GM23248 (cell line): ENCODE results near the gene UBE2F. TPM values are rescaled to one million over a fixed set of nuclear protein-coding genes. Genes with fewer than 3 reads are reported as not detected.
"Not testable (repeated sequence)": the region's sequence is repeated elsewhere in the genome, so short reads cannot be mapped to it uniquely, and the experiment has no call there.

Experiments
- DNase-seq: peaks from one replicate; pipeline ENCODE4 v3.0.0-alpha.2; 2015
- H2AFZ ChIP-seq: fragments of 200-600 bp; sonication (generic); 2 replicates; pipeline ENCODE4 v1.6.1; 2016; ENCODE audit warnings: antibody characterized with exemption
- H3F3A ChIP-seq: fragments of 200-600 bp; sonication (generic); 2 replicates; pipeline ENCODE4 v1.6.1; 2016; ENCODE audit warnings: mild to moderate bottlenecking, antibody characterized with exemption, mixed run types; ENCODE audit not compliant: insufficient read depth
- H3K27ac ChIP-seq: fragments of 200-600 bp; sonication (generic); 2 replicates; pipeline ENCODE4 v1.5.1; 2016; ENCODE audit warnings: mild to moderate bottlenecking
- H3K27me3 ChIP-seq: fragments of 200-600 bp; sonication (generic); replicated peaks from 2 replicates; pipeline ENCODE4 v1.6.1; 2016; ENCODE audit warnings: mild to moderate bottlenecking; ENCODE audit not compliant: insufficient read depth
- H3K36me3 ChIP-seq: fragments of 200-600 bp; sonication (generic); 2 replicates; pipeline ENCODE4 v1.6.1; 2016; ENCODE audit warnings: low read depth, mild to moderate bottlenecking
- H3K4me1 ChIP-seq: fragments of 200-600 bp; sonication (generic); 2 replicates; pipeline ENCODE4 v1.6.1; 2016; ENCODE audit warnings: mild to moderate bottlenecking; ENCODE audit not compliant: insufficient read depth
- H3K4me2 ChIP-seq: fragments of 200-600 bp; sonication (generic); one replicate; pipeline ENCODE4 v1.6.1; 2016; ENCODE audit warnings: mild to moderate bottlenecking; ENCODE audit not compliant: unreplicated experiment
- H3K4me3 ChIP-seq: fragments of 200-600 bp; sonication (generic); 2 replicates; pipeline ENCODE4 v1.5.1; 2016; ENCODE audit warnings: mild to moderate bottlenecking
- H3K79me2 ChIP-seq: fragments of 200-600 bp; sonication (generic); 2 replicates; pipeline ENCODE4 v1.6.1; 2016; ENCODE audit warnings: mild to moderate bottlenecking; ENCODE audit not compliant: insufficient read depth
- H3K9ac ChIP-seq: fragments of 200-600 bp; sonication (generic); 2 replicates; pipeline ENCODE4 v1.6.1; 2016; ENCODE audit warnings: mild to moderate bottlenecking
- H3K9me2 ChIP-seq: fragments of 200-600 bp; sonication (generic); 2 replicates; pipeline ENCODE4 v1.6.1; 2016; ENCODE audit warnings: mixed run types, mild to moderate bottlenecking, moderate library complexity; ENCODE audit not compliant: insufficient read depth
- H3K9me3 ChIP-seq: fragments of 200-600 bp; sonication (generic); one replicate; pipeline ENCODE4 v1.6.1; 2017; ENCODE audit warnings: low read depth
- H4K20me1 ChIP-seq: fragments of 200-600 bp; sonication (generic); 2 replicates; pipeline ENCODE4 v1.6.0; 2016; ENCODE audit not compliant: insufficient read depth
- EZH2 ChIP-seq: fragments of 200-600 bp; sonication (generic); IDR thresholded peaks from 2 replicates; pipeline ENCODE4 v1.6.1; 2018; ENCODE audit warnings: antibody characterized with exemption, mild to moderate bottlenecking; ENCODE audit not compliant: insufficient read depth, poor library complexity, severe bottlenecking
- EZH2phosphoT487 ChIP-seq: fragments of 200-600 bp; sonication (generic); IDR thresholded peaks from 2 replicates; pipeline ENCODE4 v1.6.1; 2018; ENCODE audit warnings: antibody characterized with exemption, moderate library complexity, mild to moderate bottlenecking, low read depth; ENCODE audit not compliant: insufficient read depth
- WGBS, 2 experiments: methylation state at CpG; one replicate each; pipeline ENCODE4 v1.1.6; 2015 to 2017; ENCODE audit warnings: low lambda C conversion rate in 2 of 2, low coverage in 1 of 2; ENCODE audit errors: missing lambda C conversion rate in 2 of 2; 5-methylcytosine and 5-hydroxymethylcytosine counted together
- in situ Hi-C: fragments of 300-500 bp; cut with MboI; formaldehyde crosslinking; loops from 2 replicates; pipeline ENCODE4 v1.15.0; 2020
- polyA plus RNA-seq: library from polyadenylated mRNA; unstranded; fragments of >200 nt; fragmentation: Nextera tagmentation; extraction: Ambion mirVana; gene quantifications from 2 replicates; pipeline ENCODE4 v1.2.1, GENCODE V29; 2016
- total RNA-seq: library from RNA; depleted of rRNA; stranded (reverse); fragments of >200 nt; shearing (Covaris generic); gene quantifications from 2 replicates; pipeline ENCODE4 v1.2.3, GENCODE V29; 2014

Gene UBE2F
- total and polyA plus RNA-seq, 2 experiments from 2014 or later, result 88.7 to 129 TPM

DNA sequence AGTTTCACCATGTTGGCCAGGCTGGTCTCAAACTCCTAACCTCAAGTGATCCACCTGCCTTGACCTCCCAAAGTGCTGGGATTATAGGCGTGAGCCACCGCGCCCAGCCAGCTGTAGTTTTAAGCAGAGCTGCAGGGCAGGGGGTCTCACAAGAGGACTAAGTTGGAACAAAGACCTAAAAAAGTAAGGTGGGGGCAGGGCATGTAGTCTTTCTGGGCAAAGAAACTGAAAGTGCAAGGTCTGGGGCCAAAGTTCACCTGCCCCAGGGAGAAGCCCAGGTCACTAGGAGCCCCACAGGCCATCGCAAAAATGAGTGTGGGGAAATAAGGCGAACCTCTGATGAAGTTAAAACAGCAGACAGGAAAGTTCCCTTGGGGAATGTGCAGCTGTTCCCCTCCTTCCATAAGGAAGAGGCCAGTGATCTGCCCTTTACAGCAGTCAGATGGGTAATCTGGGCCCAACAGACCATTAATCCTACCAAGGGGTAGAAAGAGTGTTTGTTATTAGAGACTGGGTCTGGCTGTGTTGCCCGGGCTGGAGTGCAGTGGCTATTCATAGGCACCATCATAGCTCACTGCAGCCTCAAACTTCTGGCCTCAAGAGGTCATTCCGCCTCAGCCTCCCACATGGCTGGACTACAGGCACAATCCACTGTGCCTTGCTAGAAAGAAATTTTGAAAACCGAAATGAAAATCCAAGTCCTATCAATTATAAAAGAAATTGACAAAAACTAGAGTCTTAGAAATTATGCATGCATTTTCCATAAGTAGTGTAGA, 96.8 kb downstream of the UBE2F start:
- no peaks in the 10 kb centered on the region for H4K20me1 ChIP-seq
- TF ChIP-seq EZH2 (no peak), EZH2phosphoT487 (no peak)
- 86 to 87% methylated on average over 8 of the region's 8 CpGs for WGBS, 2 experiments
- no peak for DNase-seq
- H3K4me1 ChIP-seq, result peaks cover 5% of the 10 kb centered on the region; the same call in 1 of the 2 replicates
- H2AFZ ChIP-seq, result no peak overlapping the region
- no peak overlapping the region for H3K9ac ChIP-seq
- H3K27me3 ChIP-seq, result no peaks in the 10 kb centered on the region
- H3K36me3 ChIP-seq, result 0 out of 2 replicates have a peak, but pooled peaks cover 5% of the 10 kb centered on the region
- H3K79me2 ChIP-seq, result peaks cover 10% of the 10 kb centered on the region; the same call in 1 of the 2 replicates
- no peak overlapping the region for H3K4me2 ChIP-seq
- no peak overlapping the region for H3K4me3 ChIP-seq
- no peaks in the 10 kb centered on the region for H3K9me2 ChIP-seq
- in situ Hi-C loops, result no loop called here
- H3K27ac ChIP-seq, result no peak overlapping the region
- H3F3A ChIP-seq, result no peaks in the 10 kb centered on the region
- H3K9me3 ChIP-seq, result no peaks in the 10 kb centered on the region

DNA sequence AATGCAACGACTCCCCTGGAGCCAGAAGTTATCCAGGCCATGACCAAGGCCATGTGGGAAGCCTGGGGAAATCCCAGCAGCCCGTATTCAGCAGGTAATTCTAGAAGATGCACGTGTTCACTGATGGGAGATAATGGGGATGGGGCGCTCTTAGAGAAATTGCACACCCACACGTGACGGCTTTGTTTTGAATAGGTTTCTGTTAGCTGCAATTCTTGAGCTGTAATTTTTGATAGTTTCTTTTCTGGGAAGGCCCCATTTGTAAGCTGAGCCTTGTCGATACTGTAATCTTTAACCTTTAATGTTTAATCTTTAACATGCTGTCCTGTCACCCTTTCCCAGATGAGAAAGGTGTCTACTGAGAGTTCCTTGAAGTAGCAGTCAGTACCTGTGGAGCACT, 97.6 kb downstream of the UBE2F start:
- 87 to 90% methylated on average over 7 of the region's 7 CpGs for WGBS, 2 experiments

DNA sequence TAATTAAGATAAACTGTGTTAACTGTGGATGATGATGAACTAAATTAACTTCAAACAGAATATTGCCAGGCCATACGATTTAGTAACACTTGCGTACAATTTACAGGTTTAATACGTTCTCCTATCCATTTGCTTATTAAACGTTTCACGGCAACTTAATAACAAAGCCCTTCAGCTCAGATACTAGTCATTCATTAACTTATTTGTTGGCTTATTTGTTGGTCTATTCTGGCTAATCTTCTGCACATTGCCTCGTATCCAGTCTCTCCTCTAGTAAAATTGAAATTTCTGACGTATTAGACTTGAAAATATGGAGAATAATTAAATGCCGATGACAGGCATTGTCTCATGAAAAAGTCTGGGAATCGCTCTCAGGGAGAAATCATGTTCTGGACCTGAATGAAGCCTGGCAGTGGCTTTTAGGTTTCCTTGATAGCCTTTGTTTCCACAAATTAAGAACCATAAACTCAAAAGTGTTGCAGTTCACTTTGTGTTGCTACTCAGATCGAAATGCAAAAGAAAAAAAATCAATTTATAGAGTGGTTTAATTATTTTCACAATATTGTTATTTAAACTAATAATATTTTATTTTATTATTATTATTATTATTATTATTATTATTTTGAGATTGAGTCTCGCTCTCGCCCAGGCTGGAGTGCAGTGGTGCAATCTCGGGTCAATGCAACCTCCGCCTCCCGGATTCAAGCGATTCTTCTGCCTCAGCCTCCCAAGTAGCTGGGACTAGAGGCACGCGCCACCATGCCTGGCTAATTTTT, 98.4 kb downstream of the UBE2F start:
- Histone ChIP-seq H3K27ac (no peak overlapping the region), H3K4me3 (no peak overlapping the region), H3K27me3 (no peaks in the 10 kb centered on the region), H2AFZ (no peak overlapping the region), H3K36me3 (0 out of 2 replicates have a peak, but pooled peaks cover 5% of the 10 kb centered on the region), H3K9me2 (no peaks in the 10 kb centered on the region), H3K79me2 (peaks cover 10% of the 10 kb centered on the region; the same call in 1 of the 2 replicates), H3K9me3 (no peaks in the 10 kb centered on the region), H3K4me2 (no peak overlapping the region), H3K4me1 (peaks cover 5% of the 10 kb centered on the region; the same call in 1 of the 2 replicates), H3K9ac (no peak overlapping the region), H4K20me1 (no peaks in the 10 kb centered on the region), H3F3A (no peaks in the 10 kb centered on the region)
- no peak for DNase-seq
- in situ Hi-C loops, result no loop called here
- TF ChIP-seq EZH2, result no peak
- no peak for TF ChIP-seq EZH2phosphoT487
- 87% methylated on average over 18 of the region's 18 CpGs for WGBS, 2 experiments

More for the DNA sequence above, 97.6 kb downstream of the UBE2F start:
- Histone ChIP-seq H3K79me2 (peaks cover 10% of the 10 kb centered on the region; the same call in 1 of the 2 replicates), H3K4me2 (no peak overlapping the region), H3K4me1 (peaks cover 5% of the 10 kb centered on the region; the same call in 1 of the 2 replicates), H3F3A (no peaks in the 10 kb centered on the region), H2AFZ (no peak overlapping the region), H3K9me2 (no peaks in the 10 kb centered on the region), H3K4me3 (no peak overlapping the region), H3K27ac (no peak overlapping the region), H3K36me3 (0 out of 2 replicates have a peak, but pooled peaks cover 5% of the 10 kb centered on the region), H3K9ac (no peak overlapping the region), H3K9me3 (no peaks in the 10 kb centered on the region), H4K20me1 (no peaks in the 10 kb centered on the region), H3K27me3 (no peaks in the 10 kb centered on the region)
- in situ Hi-C loops, result no loop called here
- no peak for DNase-seq
- TF ChIP-seq EZH2, result no peak

DNA sequence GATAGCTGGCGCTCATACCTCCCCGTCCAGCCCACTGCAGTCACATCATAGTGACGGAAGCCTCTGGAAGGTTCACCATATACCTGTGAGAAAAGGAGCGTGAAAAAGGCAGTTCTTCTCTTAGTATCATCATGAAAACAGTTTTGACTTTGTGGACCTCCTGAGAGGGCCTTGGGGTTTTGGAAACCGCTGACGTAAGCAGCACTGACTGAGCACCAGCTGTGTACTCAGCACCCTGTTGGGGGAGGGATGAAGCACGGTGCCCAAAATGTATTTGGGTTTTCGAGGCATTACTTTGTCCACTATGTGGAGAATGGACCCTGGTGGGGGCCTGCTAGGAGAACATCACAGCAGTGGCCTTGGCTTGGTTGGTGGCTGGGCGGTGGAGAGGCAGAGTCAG, 99.4 kb downstream of the UBE2F start:
- DNase-seq, result no peak
- Histone ChIP-seq H3K27ac (no peak overlapping the region), H3K36me3 (0 out of 2 replicates have a peak, but pooled peaks cover 5% of the 10 kb centered on the region), H3K4me3 (no peak overlapping the region), H3K9ac (no peak overlapping the region), H2AFZ (no peak overlapping the region), H3K4me1 (peaks cover 5% of the 10 kb centered on the region; the same call in 1 of the 2 replicates), H3K9me3 (no peaks in the 10 kb centered on the region), H4K20me1 (no peaks in the 10 kb centered on the region), H3K27me3 (no peaks in the 10 kb centered on the region), H3F3A (no peaks in the 10 kb centered on the region), H3K9me2 (no peaks in the 10 kb centered on the region), H3K79me2 (peaks cover 10% of the 10 kb centered on the region; the same call in 1 of the 2 replicates), H3K4me2 (no peak overlapping the region)
- WGBS, 2 experiments, result 87 to 88% methylated on average over 9 of the region's 9 CpGs
- TF ChIP-seq EZH2phosphoT487 (no peak), EZH2 (no peak)
- in situ Hi-C loops, result no loop called here

DNA sequence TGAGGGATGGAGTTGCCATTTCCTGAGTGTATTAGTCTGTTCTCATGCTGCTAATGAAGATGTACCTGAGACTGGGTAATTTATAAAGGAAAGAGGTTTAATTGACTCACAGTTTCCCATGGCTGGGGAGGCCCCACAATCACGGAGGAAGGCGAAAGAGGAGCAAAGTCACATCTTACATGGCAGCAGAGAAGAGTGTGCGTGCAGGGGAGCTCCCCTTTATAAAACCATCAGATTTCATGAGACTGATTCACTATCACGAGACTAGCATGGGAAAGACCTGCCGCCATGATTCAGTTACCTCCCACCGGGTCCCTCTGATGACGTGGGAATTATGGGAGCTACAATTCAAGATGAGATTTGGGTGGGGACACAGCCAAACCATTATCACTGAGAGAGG, 99.9 kb downstream of the UBE2F start:
- H3F3A ChIP-seq, H3K9ac ChIP-seq, H3K36me3 ChIP-seq, H3K27ac ChIP-seq, H4K20me1 ChIP-seq, H3K9me2 ChIP-seq, H3K79me2 ChIP-seq, H2AFZ ChIP-seq, H3K4me1 ChIP-seq, in situ Hi-C loops, DNase-seq, H3K27me3 ChIP-seq, H3K4me3 ChIP-seq, H3K4me2 ChIP-seq, H3K9me3 ChIP-seq: not testable (repeated sequence)
- 98 to 99% methylated on average over 7 of the region's 7 CpGs for WGBS, 2 experiments
